ENCODE measurements around the gene DTX4. TPM values are rescaled to one million over a fixed set of nuclear protein-coding genes. Genes with fewer than 3 reads are reported as not detected.

DTX4 gene
- total RNA-seq, 1 experiment from 2014 or later: 4.9 TPM

DNA sequence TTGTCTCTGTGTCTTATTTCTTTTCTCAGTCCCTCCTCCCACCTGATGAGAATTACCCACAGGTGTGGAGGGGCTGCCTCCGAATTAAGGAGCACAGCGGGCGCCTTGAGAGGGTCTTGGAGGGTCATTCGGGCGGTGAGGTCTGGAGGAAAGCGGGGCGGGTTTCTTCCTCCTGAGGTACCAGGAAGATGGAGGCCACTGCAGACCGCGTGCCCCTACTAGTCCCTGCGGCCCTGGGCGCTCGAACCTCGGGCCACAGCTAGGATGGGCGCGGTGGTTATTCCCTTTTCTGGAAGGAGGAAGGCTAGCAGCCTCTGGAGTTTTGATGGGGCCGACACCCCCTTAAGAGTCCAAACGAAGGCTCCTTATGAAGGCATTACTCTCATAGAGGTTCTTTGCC lies 34.7 kb upstream of the DTX4 start:
- CTCF ChIA-PET: no interaction called here
- ATAC-seq: no peak
- no peaks in the 10 kb centered on the region for H3K27me3 ChIP-seq (ENCODE audit: low read length)
- no peak overlapping the region for H3K27ac ChIP-seq (ENCODE audit: low read length)
- peaks cover 8% of the 10 kb centered on the region; the same call in 1 of the 2 replicates for H3K79me2 ChIP-seq (ENCODE audit: low read length)
- H3K4me2 ChIP-seq (ENCODE audit: low read length): no peak overlapping the region
- no peak overlapping the region for H2AFZ ChIP-seq (ENCODE audit: low read length)
- no peak overlapping the region for H3K4me3 ChIP-seq (ENCODE audit: low read length)
- no peaks in the 10 kb centered on the region for H4K20me1 ChIP-seq (ENCODE audit: low read length)
- POLR2A ChIA-PET (ENCODE audit: unreplicated experiment): no interaction called here
- no peak overlapping the region for H3K9ac ChIP-seq (ENCODE audit: low read length)
- no TSS peak for BruUV-seq (replicated peaks)
- H3K9me2 ChIP-seq (replicated peaks; ENCODE audit: low read length): no peaks in the 10 kb centered on the region
- H3K9me3 ChIP-seq (ENCODE audit: low read length): peaks cover 7% of the 10 kb centered on the region; the same call in 1 of the 2 replicates
- intact Hi-C loops (cut with micrococcal nuclease): no loop called here
- H3K36me3 ChIP-seq (ENCODE audit: low read depth, low read length): peaks cover 24% of the 10 kb centered on the region
- no peak for TF ChIP-seq EZH2phosphoT487 (IDR thresholded peaks at IDR 0.05; ENCODE audit: borderline replicate concordance, low read length)
- TF ChIP-seq, protein P1, sequence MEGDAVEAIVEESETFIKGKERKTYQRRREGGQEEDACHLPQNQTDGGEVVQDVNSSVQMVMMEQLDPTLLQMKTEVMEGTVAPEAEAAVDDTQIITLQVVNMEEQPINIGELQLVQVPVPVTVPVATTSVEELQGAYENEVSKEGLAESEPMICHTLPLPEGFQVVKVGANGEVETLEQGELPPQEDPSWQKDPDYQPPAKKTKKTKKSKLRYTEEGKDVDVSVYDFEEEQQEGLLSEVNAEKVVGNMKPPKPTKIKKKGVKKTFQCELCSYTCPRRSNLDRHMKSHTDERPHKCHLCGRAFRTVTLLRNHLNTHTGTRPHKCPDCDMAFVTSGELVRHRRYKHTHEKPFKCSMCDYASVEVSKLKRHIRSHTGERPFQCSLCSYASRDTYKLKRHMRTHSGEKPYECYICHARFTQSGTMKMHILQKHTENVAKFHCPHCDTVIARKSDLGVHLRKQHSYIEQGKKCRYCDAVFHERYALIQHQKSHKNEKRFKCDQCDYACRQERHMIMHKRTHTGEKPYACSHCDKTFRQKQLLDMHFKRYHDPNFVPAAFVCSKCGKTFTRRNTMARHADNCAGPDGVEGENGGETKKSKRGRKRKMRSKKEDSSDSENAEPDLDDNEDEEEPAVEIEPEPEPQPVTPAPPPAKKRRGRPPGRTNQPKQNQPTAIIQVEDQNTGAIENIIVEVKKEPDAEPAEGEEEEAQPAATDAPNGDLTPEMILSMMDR (conservative IDR thresholded peaks at IDR 0.05; ENCODE audit: low read depth, low read length): no peak
- no peak for TF ChIP-seq EZH2 (IDR thresholded peaks at IDR 0.05; ENCODE audit: low read length, unreplicated experiment)
- DNase-seq: no peak
- H3F3A ChIP-seq (ENCODE audit: low read length, unreplicated experiment): no peaks in the 10 kb centered on the region
- H3K4me1 ChIP-seq (ENCODE audit: insufficient read depth, low read length): peaks cover 11% of the 10 kb centered on the region; the same call in 1 of the 2 replicates

DNA sequence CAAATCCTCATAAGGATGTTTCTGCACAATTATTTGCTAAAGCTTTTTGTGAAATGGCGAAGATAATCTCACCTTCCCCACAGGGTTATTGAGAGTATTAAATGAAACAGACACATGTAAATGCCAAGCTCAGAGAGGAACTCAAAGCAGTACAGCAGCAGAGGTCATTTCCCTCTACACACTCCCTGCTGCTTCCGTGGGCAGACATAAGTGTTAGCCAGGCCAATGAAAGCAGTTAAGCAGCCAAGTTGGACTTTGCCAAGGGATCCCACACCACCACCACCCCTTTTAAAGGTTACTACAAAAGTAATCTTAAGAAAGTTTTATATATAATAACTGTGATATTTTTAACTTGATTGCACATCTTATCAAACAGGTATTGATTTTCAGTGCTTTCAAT lies 33.3 kb upstream of the DTX4 start:
- DNase-seq (no peak), ATAC-seq (no peak)
- no peaks in the 10 kb centered on the region for H3K9me2 ChIP-seq (replicated peaks; ENCODE audit: low read length)
- H3K27me3 ChIP-seq (ENCODE audit: low read length): no peaks in the 10 kb centered on the region
- H3K36me3 ChIP-seq (ENCODE audit: low read depth, low read length): peaks cover 11% of the 10 kb centered on the region; the same call in 1 of the 2 replicates
- H3K9ac ChIP-seq (ENCODE audit: low read length): no peak overlapping the region
- no peak overlapping the region for H3K4me3 ChIP-seq (ENCODE audit: low read length)
- ChIA-PET POLR2A (ENCODE audit: unreplicated experiment) (no interaction called here), CTCF (no interaction called here)
- H3K27ac ChIP-seq (ENCODE audit: low read length): no peak overlapping the region
- peaks cover 13% of the 10 kb centered on the region for H3K4me1 ChIP-seq (ENCODE audit: insufficient read depth, low read length)
- no peaks in the 10 kb centered on the region for H4K20me1 ChIP-seq (ENCODE audit: low read length)
- H3F3A ChIP-seq (ENCODE audit: low read length, unreplicated experiment): no peaks in the 10 kb centered on the region
- no peaks in the 10 kb centered on the region for H3K9me3 ChIP-seq (ENCODE audit: low read length)
- BruUV-seq (replicated peaks): no TSS peak
- intact Hi-C loops (cut with micrococcal nuclease): no loop called here
- TF ChIP-seq EZH2 (IDR thresholded peaks at IDR 0.05; ENCODE audit: low read length, unreplicated experiment): no peak
- TF ChIP-seq, protein P1 (conservative IDR thresholded peaks at IDR 0.05; ENCODE audit: low read depth, low read length): no peak
- H3K4me2 ChIP-seq (ENCODE audit: low read length): no peak overlapping the region
- H2AFZ ChIP-seq (ENCODE audit: low read length): no peak overlapping the region
- peaks cover 11% of the 10 kb centered on the region; the same call in 1 of the 2 replicates for H3K79me2 ChIP-seq (ENCODE audit: low read length)

DNA sequence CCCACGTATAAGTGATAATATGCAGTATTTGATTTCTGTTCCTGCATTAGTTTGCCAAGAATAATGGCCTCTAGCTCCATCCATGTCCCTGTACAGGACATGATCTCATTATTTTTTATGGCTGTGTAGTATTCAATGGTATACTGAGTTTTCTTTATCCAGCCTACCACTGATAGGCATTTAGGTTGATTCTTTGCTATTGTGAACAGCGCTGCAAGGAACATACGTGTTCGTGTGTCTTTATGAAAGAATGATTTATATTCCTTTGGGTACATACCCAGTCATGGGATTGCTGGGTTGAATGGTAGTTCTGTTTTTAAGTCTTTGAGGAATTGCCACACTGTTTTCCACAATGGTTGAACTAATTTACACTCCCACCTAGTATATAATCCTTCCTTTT lies 30.7 kb upstream of the DTX4 start:
- Histone ChIP-seq H3K27ac (ENCODE audit: low read length) (no peak overlapping the region), H3K4me3 (ENCODE audit: low read length) (peak overlapping the region; percentile 79; the same call in 1 of the 2 replicates), H3F3A (ENCODE audit: low read length, unreplicated experiment) (no peaks in the 10 kb centered on the region), H3K9me2 (replicated peaks; ENCODE audit: low read length) (no peaks in the 10 kb centered on the region), H3K4me2 (ENCODE audit: low read length) (peak overlapping the region; percentile 94), H4K20me1 (ENCODE audit: low read length) (no peaks in the 10 kb centered on the region), H3K9me3 (ENCODE audit: low read length) (no peaks in the 10 kb centered on the region), H3K9ac (ENCODE audit: low read length) (no peak overlapping the region), H3K27me3 (ENCODE audit: low read length) (no peaks in the 10 kb centered on the region), H3K36me3 (ENCODE audit: low read depth, low read length) (0 out of 2 replicates have a peak, but pooled peaks cover under 1% of the 10 kb centered on the region), H3K4me1 (ENCODE audit: insufficient read depth, low read length) (peaks cover 28% of the 10 kb centered on the region), H3K79me2 (ENCODE audit: low read length) (peaks cover 30% of the 10 kb centered on the region), H2AFZ (ENCODE audit: low read length) (no peak overlapping the region)
- ChIA-PET POLR2A (ENCODE audit: unreplicated experiment) (no interaction called here), CTCF (interaction anchor here (0.7 to 1.8 kb wide), 2 partner anchors 15 to 17 kb away, joined by 3 to 13 read pairs; no protein-coding TSS in a partner anchor)
- intact Hi-C loops (cut with micrococcal nuclease): loop anchor here (5.0 to 10.0 kb wide), 2 partner anchors 414 to 564 kb away; partner anchors contain the start of genes LPXN and ZFP91
- ATAC-seq (no peak), DNase-seq (no peak)
- TF ChIP-seq EZH2phosphoT487 (IDR thresholded peaks at IDR 0.05; ENCODE audit: borderline replicate concordance, low read length) (no peak), EZH2 (IDR thresholded peaks at IDR 0.05; ENCODE audit: low read length, unreplicated experiment) (no peak)
- TF ChIP-seq, protein P1 (conservative IDR thresholded peaks at IDR 0.05; ENCODE audit: low read depth, low read length): no peak
- BruUV-seq (replicated peaks): no TSS peak
